OCI-LY1 (cell line): ENCODE results near the gene GAN.

ENCODE experiments used
- H2AFZ ChIP-seq: fragments of 200-600 bp; sonication (generic), shearing (Covaris generic); 2 replicates; pipeline ENCODE4 v1.6.0; 2014; ENCODE audit warnings: antibody characterized with exemption, mild to moderate bottlenecking, low read length
- H3F3A ChIP-seq: fragments of 200-600 bp; sonication (generic), shearing (Covaris generic); 2 replicates; pipeline ENCODE4 v1.6.0; 2014; ENCODE audit warnings: mild to moderate bottlenecking, antibody characterized with exemption, low read length, moderate library complexity; ENCODE audit not compliant: insufficient read depth
- H3K27ac ChIP-seq: fragments of 200-600 bp; sonication (generic); 2 replicates; pipeline ENCODE4 v1.5.1; 2014; ENCODE audit warnings: low read length, mixed run types, mild to moderate bottlenecking, low read depth; ENCODE audit not compliant: poor library complexity, severe bottlenecking
- H3K27me3 ChIP-seq: fragments of 200-600 bp; sonication (generic); 2 replicates; pipeline ENCODE4 v1.6.0; 2014; ENCODE audit warnings: antibody characterized with exemption, mild to moderate bottlenecking, low read length, moderate library complexity; ENCODE audit not compliant: insufficient read depth
- H3K36me3 ChIP-seq: fragments of 200-600 bp; sonication (generic); 2 replicates; pipeline ENCODE4 v1.6.1; 2014; ENCODE audit warnings: mild to moderate bottlenecking, antibody characterized with exemption, low read length, moderate library complexity, mixed read lengths; ENCODE audit not compliant: insufficient read depth
- H3K4me1 ChIP-seq: fragments of 200-600 bp; sonication (generic); 2 replicates; pipeline ENCODE4 v1.5.1; 2014; ENCODE audit warnings: mild to moderate bottlenecking, low read length, moderate library complexity; ENCODE audit not compliant: insufficient read depth, severe bottlenecking
- H3K4me2 ChIP-seq: fragments of 200-600 bp; sonication (generic), shearing (Covaris generic); 2 replicates; pipeline ENCODE4 v1.6.1; 2014; ENCODE audit warnings: low read length
- H3K4me3 ChIP-seq: fragments of 200-600 bp; sonication (generic); 2 replicates; pipeline ENCODE4 v1.5.1; 2014; ENCODE audit warnings: low read length, low read depth, mild to moderate bottlenecking, mixed read lengths; ENCODE audit not compliant: poor library complexity, severe bottlenecking
- H3K79me2 ChIP-seq: fragments of 200-600 bp; shearing (Covaris generic); 2 replicates; pipeline ENCODE4 v1.6.1; 2016; ENCODE audit warnings: mixed run types, low read length, mixed read lengths; ENCODE audit not compliant: insufficient read depth
- H3K9ac ChIP-seq: fragments of 200-600 bp; sonication (generic), shearing (Covaris generic); 2 replicates; pipeline ENCODE4 v1.6.1; 2014; ENCODE audit warnings: mild to moderate bottlenecking, low read length, mixed read lengths
- H3K9me2 ChIP-seq: fragments of 200-600 bp; sonication (generic), shearing (Covaris generic); 2 replicates; pipeline ENCODE4 v1.6.1; 2014; ENCODE audit warnings: low read depth, mild to moderate bottlenecking, low read length, mixed read lengths
- H3K9me3 ChIP-seq: fragments of 200-600 bp; shearing (Covaris generic); 2 replicates; pipeline ENCODE4 v1.6.1; 2014; ENCODE audit warnings: low read length, mixed read lengths
- H4K20me1 ChIP-seq: fragments of 200-600 bp; sonication (generic), shearing (Covaris generic); 2 replicates; pipeline ENCODE4 v1.6.0; 2016; ENCODE audit warnings: mild to moderate bottlenecking, low read length; ENCODE audit not compliant: insufficient read depth
- EZH2 ChIP-seq: fragments of 200-600 bp; sonication (generic), shearing (Covaris generic); IDR thresholded peaks from 2 replicates; pipeline ENCODE4 v1.8.0; 2017; ENCODE audit warnings: borderline replicate concordance, mixed run types, mild to moderate bottlenecking, antibody characterized with exemption, low read length, moderate library complexity, mixed read lengths
- TF ChIP-seq, protein P1 (sequence below): fragments of 200-600 bp; sonication (generic), shearing (Covaris generic); IDR thresholded peaks from 2 replicates; pipeline ENCODE4 v1.5.1; 2017; ENCODE audit warnings: mild to moderate bottlenecking, antibody characterized with exemption, low read length, moderate library complexity, mixed read lengths

The GAN gene

GRCh38 chr16:81280393-81280792 is 34.4 kb upstream of the GAN start:
- TF ChIP-seq, protein P1, sequence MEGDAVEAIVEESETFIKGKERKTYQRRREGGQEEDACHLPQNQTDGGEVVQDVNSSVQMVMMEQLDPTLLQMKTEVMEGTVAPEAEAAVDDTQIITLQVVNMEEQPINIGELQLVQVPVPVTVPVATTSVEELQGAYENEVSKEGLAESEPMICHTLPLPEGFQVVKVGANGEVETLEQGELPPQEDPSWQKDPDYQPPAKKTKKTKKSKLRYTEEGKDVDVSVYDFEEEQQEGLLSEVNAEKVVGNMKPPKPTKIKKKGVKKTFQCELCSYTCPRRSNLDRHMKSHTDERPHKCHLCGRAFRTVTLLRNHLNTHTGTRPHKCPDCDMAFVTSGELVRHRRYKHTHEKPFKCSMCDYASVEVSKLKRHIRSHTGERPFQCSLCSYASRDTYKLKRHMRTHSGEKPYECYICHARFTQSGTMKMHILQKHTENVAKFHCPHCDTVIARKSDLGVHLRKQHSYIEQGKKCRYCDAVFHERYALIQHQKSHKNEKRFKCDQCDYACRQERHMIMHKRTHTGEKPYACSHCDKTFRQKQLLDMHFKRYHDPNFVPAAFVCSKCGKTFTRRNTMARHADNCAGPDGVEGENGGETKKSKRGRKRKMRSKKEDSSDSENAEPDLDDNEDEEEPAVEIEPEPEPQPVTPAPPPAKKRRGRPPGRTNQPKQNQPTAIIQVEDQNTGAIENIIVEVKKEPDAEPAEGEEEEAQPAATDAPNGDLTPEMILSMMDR, result no peak
- no peak for TF ChIP-seq EZH2
- Histone ChIP-seq H2AFZ (no peak overlapping the region), H3K4me3 (no peak overlapping the region), H3F3A (no peaks in the 10 kb centered on the region), H3K4me2 (no peak overlapping the region), H3K9me2 (no peaks in the 10 kb centered on the region), H3K36me3 (no peaks in the 10 kb centered on the region), H3K27ac (no peak overlapping the region), H3K27me3 (0 out of 2 replicates have a peak, but pooled peaks cover 3% of the 10 kb centered on the region), H4K20me1 (no peaks in the 10 kb centered on the region), H3K9me3 (no peaks in the 10 kb centered on the region), H3K4me1 (no peaks in the 10 kb centered on the region), H3K79me2 (no peaks in the 10 kb centered on the region), H3K9ac (no peak overlapping the region)

DNA sequence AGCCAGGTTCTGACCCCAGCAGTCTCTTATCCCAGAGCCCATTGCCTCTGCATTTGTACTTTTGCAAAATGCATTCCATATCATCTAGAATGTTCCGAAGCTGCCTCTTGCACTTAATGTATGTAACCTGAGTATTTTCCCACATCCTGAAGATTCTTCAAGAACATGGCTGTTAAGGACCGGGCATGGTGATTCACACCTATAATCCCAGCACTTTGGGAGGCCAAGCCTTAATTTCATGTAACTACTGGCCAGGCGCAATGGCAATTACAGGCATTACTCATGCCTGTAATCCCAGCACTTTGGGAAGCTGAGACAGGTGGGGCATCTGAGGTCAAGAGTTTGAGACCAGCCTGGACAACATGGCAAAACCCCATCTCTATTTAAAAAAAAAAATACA is 31.7 kb upstream of the GAN start:
- no peak overlapping the region for H3K4me2 ChIP-seq
- H3K27ac ChIP-seq, result no peak overlapping the region
- H3K4me3 ChIP-seq, result no peak overlapping the region
- H3K9me3 ChIP-seq, result no peaks in the 10 kb centered on the region
- H3K36me3 ChIP-seq, result no peaks in the 10 kb centered on the region
- H2AFZ ChIP-seq, result no peak overlapping the region
- no peaks in the 10 kb centered on the region for H4K20me1 ChIP-seq
- H3F3A ChIP-seq, result no peaks in the 10 kb centered on the region
- H3K79me2 ChIP-seq, result no peaks in the 10 kb centered on the region
- H3K4me1 ChIP-seq, result no peaks in the 10 kb centered on the region
- H3K9ac ChIP-seq, result no peak overlapping the region
- H3K9me2 ChIP-seq, result no peaks in the 10 kb centered on the region
- H3K27me3 ChIP-seq, result peaks cover 10% of the 10 kb centered on the region; the same call in 1 of the 2 replicates
- TF ChIP-seq, protein P1, result no peak
- TF ChIP-seq EZH2, result no peak

GRCh38 chr16:81284995-81285600 is 29.7 kb upstream of the GAN start:
- Histone ChIP-seq H3F3A (no peaks in the 10 kb centered on the region), H3K79me2 (no peaks in the 10 kb centered on the region), H3K27me3 (peaks cover 10% of the 10 kb centered on the region; the same call in 1 of the 2 replicates), H3K9ac (no peak overlapping the region), H3K9me2 (no peaks in the 10 kb centered on the region), H3K9me3 (no peaks in the 10 kb centered on the region), H3K4me1 (no peaks in the 10 kb centered on the region), H3K4me3 (no peak overlapping the region), H3K27ac (no peak overlapping the region), H2AFZ (no peak overlapping the region), H3K36me3 (no peaks in the 10 kb centered on the region), H3K4me2 (no peak overlapping the region), H4K20me1 (no peaks in the 10 kb centered on the region)
- no peak for TF ChIP-seq EZH2
- TF ChIP-seq, protein P1, result no peak
